HG03039 (cell line): ENCODE measurements around the gene TWNK.

Source experiments
- ATAC-seq: cut with Tn5 transposase; IDR thresholded peaks from one replicate; pipeline ENCODE4 v1.9.1; 2021; ENCODE audit warnings: mild to moderate bottlenecking, moderate library complexity; ENCODE audit not compliant: unreplicated experiment

The TWNK gene

GRCh38 chr10:100986952-100987684 is at the start of gene TWNK, which contains the start of gene MRPL43:
Gene TWNK, plus strand, starts transcription at chr10:100987543. Its CDS starts 668 bp downstream, at chr10:100988211.
Gene MRPL43, minus strand, starts transcription at chr10:100987497. Its CDS starts 54 bp downstream, at chr10:100987443.
- ATAC-seq = peak; percentile 79

- ATAC-seq = no peak
Observed at GRCh38 chr10:100939763-100940344, 47.5 kb upstream of the TWNK start.

GRCh38 chr10:100942229-100942628 is 45.1 kb upstream of the TWNK start:
- no peak for ATAC-seq

GRCh38 chr10:100943508-100943907 is 43.8 kb upstream of the TWNK start:
- no peak for ATAC-seq

GRCh38 chr10:100945754-100946153 is 41.6 kb upstream of the TWNK start:
- ATAC-seq = no peak

GRCh38 chr10:100948916-100949315 is 38.4 kb upstream of the TWNK start:
- no peak for ATAC-seq

- no peak for ATAC-seq
Observed at GRCh38 chr10:100960251-100960650, 27.1 kb upstream of the TWNK start.

GRCh38 chr10:100962351-100963080 is 24.8 kb upstream of the TWNK start:
- no peak for ATAC-seq

- ATAC-seq = no peak
Observed at GRCh38 chr10:100963826-100964225, 23.5 kb upstream of the TWNK start.

- ATAC-seq = no peak
Observed at GRCh38 chr10:100965820-100966219, 21.5 kb upstream of the TWNK start.

- no peak for ATAC-seq
Observed at GRCh38 chr10:100966887-100967286, 20.5 kb upstream of the TWNK start.

GRCh38 chr10:100967332-100967731 is 20.0 kb upstream of the TWNK start:
- no peak for ATAC-seq

- ATAC-seq = no peak
Observed at GRCh38 chr10:100968062-100968736, 19.1 kb upstream of the TWNK start.

- ATAC-seq = no peak
Observed at GRCh38 chr10:100968863-100969186, 18.5 kb upstream of the TWNK start.

- no peak for ATAC-seq
Observed at GRCh38 chr10:100969187-100970075, 17.9 kb upstream of the TWNK start, which contains the start of gene SEMA4G. Gene SEMA4G, plus strand, starts transcription at chr10:100969504. Its CDS starts 3,409 bp downstream, at chr10:100972913.

GRCh38 chr10:100970076-100970913 is 17.0 kb upstream of the TWNK start:
- no peak for ATAC-seq

- no peak for ATAC-seq
Observed at GRCh38 chr10:100970914-100971811, 16.2 kb upstream of the TWNK start.

- ATAC-seq = no peak
Observed at GRCh38 chr10:100972115-100972903, 15.0 kb upstream of the TWNK start.
